Calu3 (cell line): ENCODE measurements around the gene FAM53A. TPM values are rescaled to one million over a fixed set of nuclear protein-coding genes. Genes with fewer than 3 reads are reported as not detected.

ENCODE experiments used
- BruUV-seq: library from RNA; stranded (reverse); fragments of 400-500 nt; replicated peaks from 2 replicates; lab custom pipeline; 2021; lab: Mats Ljungman, UMichigan
- CTCF ChIA-PET: fragments of 300-600 bp; sonication (Branson Sonifier 250); formaldehyde crosslinking; loops from one replicate; lab custom pipeline; 2022; ENCODE audit warnings: antibody characterized with exemption; lab: Charles Lee
- DNase-seq: peaks from one replicate; pipeline ENCODE4 v3.0.0; 2022
- H3K27ac Mint-ChIP-seq: one replicate; pipeline ENCODE4 v1.8.0; 2022; ENCODE audit warnings: mixed read lengths; ENCODE audit not compliant: unreplicated experiment
- H3K27me3 Mint-ChIP-seq: one replicate; pipeline ENCODE4 v1.8.0; 2022; ENCODE audit warnings: mixed read lengths; ENCODE audit not compliant: unreplicated experiment
- H3K36me3 Mint-ChIP-seq: one replicate; pipeline ENCODE4 v1.8.0; 2022; ENCODE audit warnings: mild to moderate bottlenecking, moderate library complexity, mixed read lengths; ENCODE audit not compliant: insufficient read depth, unreplicated experiment
- H3K4me1 Mint-ChIP-seq: one replicate; pipeline ENCODE4 v1.8.0; 2022; ENCODE audit warnings: mild to moderate bottlenecking, low read depth, mixed read lengths; ENCODE audit not compliant: unreplicated experiment
- H3K4me3 Mint-ChIP-seq: one replicate; pipeline ENCODE4 v1.8.0; 2022; ENCODE audit warnings: mild to moderate bottlenecking, low read depth, moderate library complexity, mixed read lengths; ENCODE audit not compliant: unreplicated experiment
- H3K9me3 Mint-ChIP-seq: one replicate; pipeline ENCODE4 v1.8.0; 2022; ENCODE audit warnings: low read depth, mixed read lengths; ENCODE audit not compliant: unreplicated experiment
- intact Hi-C: fragments of 100-400 bp; cut with micrococcal nuclease; formaldehyde crosslinking; loops from one replicate; pipeline ENCODE4 v1.10.0; 2022; ENCODE audit not compliant: unreplicated experiment
- total RNA-seq: library from RNA; stranded (reverse); gene quantifications from 2 replicates; pipeline ENCODE4 v1.2.3, GENCODE V29; 2022
- TF ChIP-seq, protein P1 (sequence below): fragments of 200-600 bp; IDR thresholded peaks from one replicate; pipeline ENCODE4 v1.8.0; 2022; ENCODE audit warnings: antibody characterized with exemption; ENCODE audit not compliant: unreplicated experiment

The FAM53A gene
- total RNA-seq, 1 experiment from 2014 or later = 7.3 TPM

DNA sequence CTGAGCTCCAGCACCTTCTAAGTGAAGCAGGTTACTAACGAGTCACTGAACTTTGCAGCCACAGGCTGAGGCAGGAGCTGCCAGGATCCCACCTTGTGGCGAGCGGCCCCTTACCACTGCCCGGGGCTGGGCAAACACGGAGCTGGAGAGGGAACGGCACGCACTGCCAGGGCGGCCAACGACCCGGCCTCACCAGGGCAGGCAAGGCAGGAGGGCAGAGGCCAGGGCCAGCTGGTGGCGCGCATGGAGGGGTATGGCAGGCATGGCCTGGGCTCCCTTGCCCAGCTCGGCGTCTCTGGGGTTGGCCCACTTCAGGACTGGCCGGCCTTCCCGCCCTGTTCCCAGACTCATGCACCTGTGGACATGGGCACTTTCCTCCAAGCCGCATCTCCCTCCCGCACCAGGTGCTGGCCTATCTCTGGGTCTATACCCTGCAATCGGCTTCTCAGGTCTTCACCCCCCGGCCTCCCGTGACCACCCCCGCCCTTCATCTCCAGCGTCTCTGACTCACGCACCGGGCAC lies 64.9 kb downstream of the FAM53A start:
- TF ChIP-seq, protein P1, sequence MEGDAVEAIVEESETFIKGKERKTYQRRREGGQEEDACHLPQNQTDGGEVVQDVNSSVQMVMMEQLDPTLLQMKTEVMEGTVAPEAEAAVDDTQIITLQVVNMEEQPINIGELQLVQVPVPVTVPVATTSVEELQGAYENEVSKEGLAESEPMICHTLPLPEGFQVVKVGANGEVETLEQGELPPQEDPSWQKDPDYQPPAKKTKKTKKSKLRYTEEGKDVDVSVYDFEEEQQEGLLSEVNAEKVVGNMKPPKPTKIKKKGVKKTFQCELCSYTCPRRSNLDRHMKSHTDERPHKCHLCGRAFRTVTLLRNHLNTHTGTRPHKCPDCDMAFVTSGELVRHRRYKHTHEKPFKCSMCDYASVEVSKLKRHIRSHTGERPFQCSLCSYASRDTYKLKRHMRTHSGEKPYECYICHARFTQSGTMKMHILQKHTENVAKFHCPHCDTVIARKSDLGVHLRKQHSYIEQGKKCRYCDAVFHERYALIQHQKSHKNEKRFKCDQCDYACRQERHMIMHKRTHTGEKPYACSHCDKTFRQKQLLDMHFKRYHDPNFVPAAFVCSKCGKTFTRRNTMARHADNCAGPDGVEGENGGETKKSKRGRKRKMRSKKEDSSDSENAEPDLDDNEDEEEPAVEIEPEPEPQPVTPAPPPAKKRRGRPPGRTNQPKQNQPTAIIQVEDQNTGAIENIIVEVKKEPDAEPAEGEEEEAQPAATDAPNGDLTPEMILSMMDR = no peak
- no peak overlapping the region for H3K4me3 Mint-ChIP-seq
- CTCF ChIA-PET = no interaction called here

DNA sequence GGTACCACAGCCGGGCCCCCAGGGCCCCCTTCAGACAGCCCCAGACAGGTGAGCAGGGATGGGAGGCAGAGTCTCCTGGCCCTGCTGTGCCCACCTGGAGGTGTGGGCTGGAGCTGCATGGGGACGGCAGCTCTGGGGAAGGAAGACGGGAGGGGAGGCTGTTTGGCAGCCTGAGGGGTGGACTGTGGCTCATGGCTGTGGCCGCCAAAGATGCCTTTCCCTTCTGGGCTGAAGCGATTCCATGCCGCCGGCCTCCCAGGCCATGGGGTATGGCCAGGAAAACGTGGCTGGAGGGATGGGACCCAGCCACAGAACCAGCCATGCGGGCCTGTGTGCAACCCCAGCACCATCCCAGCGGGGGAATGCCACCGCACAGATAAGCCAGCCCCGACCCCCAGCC lies 65.7 kb downstream of the FAM53A start:
- peaks cover 13% of the 10 kb centered on the region for H3K4me1 Mint-ChIP-seq

More for the DNA sequence above, 64.9 kb downstream of the FAM53A start:
- peaks cover 7% of the 10 kb centered on the region for H3K9me3 Mint-ChIP-seq
- no peak overlapping the region for H3K27ac Mint-ChIP-seq
- H3K4me1 Mint-ChIP-seq = peaks cover 13% of the 10 kb centered on the region
- H3K36me3 Mint-ChIP-seq = peaks cover 10% of the 10 kb centered on the region
- H3K27me3 Mint-ChIP-seq = no peaks in the 10 kb centered on the region
- BruUV-seq = no TSS peak
- DNase-seq = no peak
- intact Hi-C loops = no loop called here

DNA sequence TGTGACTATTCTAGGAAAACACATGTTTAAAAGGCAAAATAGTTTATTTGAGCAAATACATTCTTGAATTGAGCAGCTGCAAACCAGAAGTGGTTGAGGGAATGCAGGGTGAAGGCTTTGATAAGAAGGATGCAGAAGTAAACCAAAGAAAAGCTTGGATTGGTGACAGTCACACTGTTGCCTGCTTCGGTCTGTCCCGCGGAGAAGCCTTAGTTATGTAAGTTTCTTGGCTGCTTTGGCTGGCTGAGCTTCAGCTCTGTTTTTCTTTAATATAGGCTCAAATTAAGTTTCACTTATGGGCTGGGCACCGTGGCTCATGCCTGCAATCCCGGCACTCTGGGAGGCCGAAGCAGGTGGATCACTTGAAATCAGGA lies 67.6 kb downstream of the FAM53A start:
- peaks cover 10% of the 10 kb centered on the region for H3K36me3 Mint-ChIP-seq
- BruUV-seq = no TSS peak
- DNase-seq = no peak
- intact Hi-C loops = no loop called here
- CTCF ChIA-PET = no interaction called here
- H3K27ac Mint-ChIP-seq = no peak overlapping the region
- H3K4me1 Mint-ChIP-seq = peaks cover 13% of the 10 kb centered on the region
- H3K9me3 Mint-ChIP-seq = peaks cover 7% of the 10 kb centered on the region
- TF ChIP-seq, protein P1 = no peak
- no peak overlapping the region for H3K4me3 Mint-ChIP-seq
- no peaks in the 10 kb centered on the region for H3K27me3 Mint-ChIP-seq

More for the DNA sequence above, 65.7 kb downstream of the FAM53A start:
- Mint-ChIP-seq H3K36me3 (peaks cover 10% of the 10 kb centered on the region), H3K27ac (no peak overlapping the region), H3K4me3 (no peak overlapping the region), H3K9me3 (peaks cover 7% of the 10 kb centered on the region), H3K27me3 (no peaks in the 10 kb centered on the region)
- DNase-seq = no peak
- intact Hi-C loops = no loop called here
- BruUV-seq = no TSS peak
- TF ChIP-seq, protein P1 = no peak
- CTCF ChIA-PET = no interaction called here

DNA sequence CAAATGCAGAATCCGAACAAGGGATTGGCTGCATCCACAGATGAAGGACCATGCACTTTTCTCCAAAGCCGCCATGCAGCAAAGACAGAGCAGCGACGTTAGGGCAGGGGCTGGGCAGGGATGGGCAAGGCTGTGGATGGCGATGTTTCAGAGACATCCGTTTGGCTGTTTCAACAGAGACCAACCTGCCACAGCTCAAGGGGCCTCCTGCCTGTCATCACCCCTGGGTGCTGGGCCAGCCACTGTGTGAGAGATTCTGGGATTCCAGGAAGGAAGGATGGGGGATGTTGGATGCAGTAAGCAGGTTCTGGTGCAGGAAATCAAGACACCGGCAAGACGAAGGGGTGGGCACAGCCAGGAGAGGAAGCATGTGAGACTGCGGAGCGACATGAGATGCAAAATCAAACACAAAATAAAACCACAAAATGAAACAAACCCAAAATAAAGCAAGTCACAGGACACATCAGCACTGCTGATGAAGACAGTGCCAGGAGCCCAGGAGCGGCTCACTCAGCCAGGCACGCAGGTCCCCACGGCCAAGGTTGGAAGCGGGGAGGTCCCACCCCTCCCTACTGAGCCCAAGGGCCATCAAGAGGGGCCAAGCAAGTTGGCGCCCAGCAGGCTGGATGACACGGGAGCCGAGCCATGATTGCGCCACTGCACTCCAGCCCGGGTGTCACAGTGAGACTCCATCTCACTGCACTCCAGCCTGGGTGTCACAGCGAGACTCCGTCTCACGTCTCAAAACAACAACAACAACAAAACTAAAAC lies 68.1 kb downstream of the FAM53A start:
- H3K9me3 Mint-ChIP-seq = peaks cover 7% of the 10 kb centered on the region
- CTCF ChIA-PET = no interaction called here
- H3K27me3 Mint-ChIP-seq = no peaks in the 10 kb centered on the region
- BruUV-seq = no TSS peak
- no peak overlapping the region for H3K4me3 Mint-ChIP-seq
- no peak for DNase-seq
- H3K4me1 Mint-ChIP-seq = peaks cover 13% of the 10 kb centered on the region
- TF ChIP-seq, protein P1 = no peak
- no peak overlapping the region for H3K27ac Mint-ChIP-seq
- peaks cover 10% of the 10 kb centered on the region for H3K36me3 Mint-ChIP-seq
- intact Hi-C loops = no loop called here
